ENCODE results near the gene TERT. TPM values are rescaled to one million over a fixed set of nuclear protein-coding genes. Genes with fewer than 3 reads are reported as not detected.

TERT gene
- total and polyA plus RNA-seq, 2 donors (not counting 1 experiment from before 2014, with no cell fraction given), result 0.24 to 0.39 TPM

GRCh38 chr5:1330146-1330846, 35.4 kb upstream of the TERT start:
- no peaks in the 10 kb centered on the region for H3K9me3 ChIP-seq (ENCODE audit: control extremely low read depth in 1 of 3, control insufficient read depth in 2 of 3, insufficient read depth in 1 of 3, low read length in 2 of 3)
- 91% methylated on average over 21 of the region's 23 CpGs for WGBS (ENCODE audit: insufficient coverage)
- CTCF ChIA-PET, result interaction anchor here (0.6 kb wide), 1 partner anchor 77 kb away, joined by 3 read pairs; no protein-coding TSS in a partner anchor
- POLR2A ChIA-PET, result no interaction called here
- ATAC-seq (ENCODE audit: low read depth) (no peak), DNase-seq (no peak)
- no peak overlapping the region for H3K9ac ChIP-seq (ENCODE audit: low read length)
- no peaks in the 10 kb centered on the region for H3K9me3 Mint-ChIP-seq (ENCODE audit: insufficient read depth)
- no peak overlapping the region for H3K27ac ChIP-seq (ENCODE audit: low read length in 2 of 2)
- peaks cover 35% of the 10 kb centered on the region for H3K79me2 ChIP-seq (ENCODE audit: control insufficient read depth, insufficient read depth, low read length)
- no peak overlapping the region for H2AFZ ChIP-seq (ENCODE audit: insufficient read depth, low read depth, low read length, poor library complexity, severe bottlenecking)
- H3K36me3 ChIP-seq (replicated peaks in 1 of 2; ENCODE audit: control extremely low read depth in 1 of 2, control insufficient read depth in 1 of 2, extremely low read depth in 1 of 2, insufficient read depth in 2 of 2, low read length in 1 of 2), result peaks cover 0 to 68% of the 10 kb centered on the region in 2 experiments
- H3K4me3 Mint-ChIP-seq, result no peak overlapping the region
- no peak overlapping the region for H3K4me3 ChIP-seq (ENCODE audit: control extremely low read depth in 1 of 5, extremely low read depth in 1 of 5, insufficient read depth in 1 of 5, low read depth in 2 of 5, low read length in 4 of 5)
- H3K4me1 ChIP-seq (ENCODE audit: control insufficient read depth in 2 of 2, insufficient read depth in 2 of 2, low read length in 2 of 2), result no peaks in the 10 kb centered on the region
- no peaks in the 10 kb centered on the region for H3K27me3 Mint-ChIP-seq
- no peak for TF ChIP-seq EZH2 (IDR thresholded peaks at IDR 0.05; ENCODE audit: borderline replicate concordance, insufficient read depth, low read depth, low read length, poor library complexity, severe bottlenecking)
- no peak for TF ChIP-seq CTCF (IDR thresholded peaks at IDR 0.05)
- peaks cover 59% of the 10 kb centered on the region for H4K20me1 ChIP-seq (ENCODE audit: control insufficient read depth, insufficient read depth, low read length, poor library complexity, severe bottlenecking)
- no peaks in the 10 kb centered on the region for H3K4me1 Mint-ChIP-seq
- no peak overlapping the region for H3K4me2 ChIP-seq (replicated peaks; ENCODE audit: low read depth, low read length, poor library complexity, severe bottlenecking)
- H3K27me3 ChIP-seq (replicated peaks in 1 of 4; ENCODE audit: control extremely low read depth in 1 of 4, control insufficient read depth in 3 of 4, insufficient read depth in 4 of 4, low read length in 3 of 4), result no peaks in the 10 kb centered on the region
- no peak overlapping the region for H3K27ac Mint-ChIP-seq
- intact Hi-C loops (cut with micrococcal nuclease), result no loop called here

GRCh38 chr5:1329111-1329579, 34.3 kb upstream of the TERT start:
- H3K27ac ChIP-seq (ENCODE audit: low read length in 2 of 2), result no peak overlapping the region
- no peak overlapping the region for H3K9ac ChIP-seq (ENCODE audit: low read length)
- peaks cover 51% of the 10 kb centered on the region for H4K20me1 ChIP-seq (ENCODE audit: control insufficient read depth, insufficient read depth, low read length, poor library complexity, severe bottlenecking)
- DNase-seq (no peak), ATAC-seq (ENCODE audit: low read depth) (no peak)
- H3K4me1 ChIP-seq (ENCODE audit: control insufficient read depth in 2 of 2, insufficient read depth in 2 of 2, low read length in 2 of 2), result no peaks in the 10 kb centered on the region
- no peaks in the 10 kb centered on the region for H3K27me3 ChIP-seq (replicated peaks in 1 of 4; ENCODE audit: control extremely low read depth in 1 of 4, control insufficient read depth in 3 of 4, insufficient read depth in 4 of 4, low read length in 3 of 4)
- peaks cover 30% of the 10 kb centered on the region for H3K79me2 ChIP-seq (ENCODE audit: control insufficient read depth, insufficient read depth, low read length)
- ChIA-PET POLR2A (no interaction called here), CTCF (interaction anchor here (1.0 to 1.7 kb wide), 2 partner anchors 19 to 316 kb away, joined by 3 read pairs; no protein-coding TSS in a partner anchor)
- intact Hi-C loops (cut with micrococcal nuclease), result no loop called here
- H3K4me2 ChIP-seq (replicated peaks; ENCODE audit: low read depth, low read length, poor library complexity, severe bottlenecking), result no peak overlapping the region
- peaks cover 0 to 67% of the 10 kb centered on the region in 2 experiments for H3K36me3 ChIP-seq (replicated peaks in 1 of 2; ENCODE audit: control extremely low read depth in 1 of 2, control insufficient read depth in 1 of 2, extremely low read depth in 1 of 2, insufficient read depth in 2 of 2, low read length in 1 of 2)
- no peaks in the 10 kb centered on the region for H3K4me1 Mint-ChIP-seq
- H2AFZ ChIP-seq (ENCODE audit: insufficient read depth, low read depth, low read length, poor library complexity, severe bottlenecking), result no peak overlapping the region
- no peaks in the 10 kb centered on the region for H3K9me3 Mint-ChIP-seq (ENCODE audit: insufficient read depth)
- H3K4me3 ChIP-seq (ENCODE audit: control extremely low read depth in 1 of 5, extremely low read depth in 1 of 5, insufficient read depth in 1 of 5, low read depth in 2 of 5, low read length in 4 of 5), result no peak overlapping the region
- H3K27me3 Mint-ChIP-seq, result no peaks in the 10 kb centered on the region
- TF ChIP-seq CTCF (IDR thresholded peaks at IDR 0.05) (no peak), EZH2 (IDR thresholded peaks at IDR 0.05; ENCODE audit: borderline replicate concordance, insufficient read depth, low read depth, low read length, poor library complexity, severe bottlenecking) (no peak)
- no peak overlapping the region for H3K27ac Mint-ChIP-seq
- no peaks in the 10 kb centered on the region for H3K9me3 ChIP-seq (ENCODE audit: control extremely low read depth in 1 of 3, control insufficient read depth in 2 of 3, insufficient read depth in 1 of 3, low read length in 2 of 3)
- no peak overlapping the region for H3K4me3 Mint-ChIP-seq
- WGBS (ENCODE audit: insufficient coverage), result 97% methylated on average over 9 of the region's 9 CpGs
